HEK293 (cell line): ENCODE results near the gene GJB2.

Experiments
- CTCF ChIA-PET: fragments of 350-600 bp; formaldehyde crosslinking; extraction: SDS; loops from one replicate; lab custom pipeline; 2021; ENCODE audit warnings: antibody characterized with exemption; lab: Yijun Ruan, JAX
- POLR2A ChIA-PET: fragments of 300-600 bp; formaldehyde crosslinking; extraction: SDS; loops from one replicate; lab custom pipeline; 2020; ENCODE audit warnings: antibody characterized with exemption, inconsistent platforms; lab: Yijun Ruan, JAX
- H3K27ac ChIP-seq: fragments of 200-500 bp; sonication (Bioruptor generic); 2 replicates; pipeline ENCODE4 v1.5.1; 2014; ENCODE audit warnings: low read depth, low read length, control low read depth, inconsistent platforms; ENCODE audit errors: extremely low read depth
- H3K36me3 ChIP-seq, 2 experiments: fragments of 200-500 bp in 1 of 2; sonication (Bioruptor generic) in 1 of 2; 1 replicate in 1 of 2; 2 replicates in 1 of 2; pipeline ENCODE4 v1.5.1; 2014 to 2017; ENCODE audit warnings: inconsistent platforms in 2 of 2, low read length in 2 of 2; ENCODE audit not compliant: control insufficient read depth in 2 of 2, insufficient read depth in 1 of 2
- H3K4me1 ChIP-seq: fragments of 200-500 bp; sonication (Bioruptor generic); 2 replicates; pipeline ENCODE4 v1.5.1; 2014; ENCODE audit warnings: mild to moderate bottlenecking, low read length, inconsistent platforms; ENCODE audit not compliant: control insufficient read depth, insufficient read depth
- H3K4me3 ChIP-seq: 2 replicates; pipeline ENCODE4 v1.5.1; 2011; ENCODE audit warnings: low read depth, mild to moderate bottlenecking, control low read depth, low read length, moderate library complexity
- H3K9me3 ChIP-seq: fragments of 200-500 bp; sonication (Bioruptor generic); 2 replicates; pipeline ENCODE4 v1.5.1; 2014; ENCODE audit warnings: low read depth, low read length, inconsistent platforms; ENCODE audit not compliant: control insufficient read depth, insufficient read depth
- BCL11B ChIP-seq: fragments of 450-650 bp; formaldehyde crosslinking; IDR thresholded peaks from 2 replicates; pipeline ENCODE4 v1.5.1; 2016; ENCODE audit warnings: low read depth, missing biosample characterization, missing genetic modification characterization
- EGR2 ChIP-seq: fragments of 450-650 bp; formaldehyde crosslinking; IDR thresholded peaks from 2 replicates; pipeline ENCODE4 v1.5.1; 2016; ENCODE audit warnings: low read depth, missing biosample characterization, missing genetic modification characterization
- MYNN ChIP-seq: fragments of 450-650 bp; formaldehyde crosslinking; IDR thresholded peaks from 2 replicates; pipeline ENCODE4 v1.5.1; 2016; ENCODE audit warnings: missing biosample characterization, missing genetic modification characterization, borderline replicate concordance
- OSR2 ChIP-seq: fragments of 450-650 bp; formaldehyde crosslinking; IDR thresholded peaks from 2 replicates; pipeline ENCODE4 v1.5.1; 2016; ENCODE audit warnings: missing biosample characterization, missing genetic modification characterization
- OVOL3 ChIP-seq: fragments of 450-650 bp; formaldehyde crosslinking; IDR thresholded peaks from 2 replicates; pipeline ENCODE4 v1.5.1; 2016; ENCODE audit warnings: missing biosample characterization, missing genetic modification characterization
- SALL2 ChIP-seq: fragments of 450-650 bp; formaldehyde crosslinking; IDR thresholded peaks from 2 replicates; pipeline ENCODE4 v1.5.0; 2017; ENCODE audit warnings: missing biosample characterization, mild to moderate bottlenecking, missing genetic modification characterization, borderline replicate concordance
- TCF7L2 ChIP-seq: IDR thresholded peaks from 2 replicates; pipeline ENCODE4 v1.6.1; 2011; ENCODE audit warnings: low read depth, mild to moderate bottlenecking, inconsistent platforms, low read length, moderate library complexity, borderline replicate concordance
- ZBTB1 ChIP-seq: fragments of 450-650 bp; formaldehyde crosslinking; IDR thresholded peaks from 2 replicates; pipeline ENCODE4 v1.5.1; 2016; ENCODE audit warnings: missing biosample characterization, missing genetic modification characterization
- ZFHX2 ChIP-seq: fragments of 450-650 bp; formaldehyde crosslinking; conservative IDR thresholded peaks from 2 replicates; pipeline ENCODE4 v1.5.1; 2016; ENCODE audit warnings: missing biosample characterization, missing genetic modification characterization
- ZFP69B ChIP-seq: fragments of 450-650 bp; formaldehyde crosslinking; IDR thresholded peaks from 2 replicates; pipeline ENCODE4 v1.5.1; 2016; ENCODE audit warnings: missing biosample characterization, missing genetic modification characterization
- ZNF121 ChIP-seq: fragments of 450-650 bp; formaldehyde crosslinking; IDR thresholded peaks from 2 replicates; pipeline ENCODE4 v1.5.1; 2016; ENCODE audit warnings: missing biosample characterization, missing genetic modification characterization
- ZNF146 ChIP-seq: fragments of 450-650 bp; formaldehyde crosslinking; IDR thresholded peaks from 2 replicates; pipeline ENCODE4 v1.5.1; 2016; ENCODE audit warnings: missing biosample characterization, missing genetic modification characterization
- ZNF2 ChIP-seq: fragments of 450-650 bp; formaldehyde crosslinking; IDR thresholded peaks from 2 replicates; pipeline ENCODE4 v1.5.1; 2016; ENCODE audit warnings: missing biosample characterization, missing genetic modification characterization
- ZNF274 ChIP-seq, 2 experiments: fragments of 200-500 bp in 1 of 2; fragments of 450-650 bp in 1 of 2; sonication (Bioruptor generic) in 1 of 2; formaldehyde crosslinking in 1 of 2; IDR thresholded peaks; 2 replicates each; pipeline versions ENCODE4 v1.5.1 to v1.6.1; 2014 to 2016; ENCODE audit warnings: borderline replicate concordance in 1 of 2, inconsistent platforms in 1 of 2, low read length in 1 of 2, missing biosample characterization in 1 of 2, missing genetic modification characterization in 1 of 2
- ZNF366 ChIP-seq: fragments of 450-650 bp; formaldehyde crosslinking; conservative IDR thresholded peaks from 2 replicates; pipeline ENCODE4 v1.5.1; 2016; ENCODE audit warnings: missing biosample characterization, missing genetic modification characterization
- ZNF394 ChIP-seq: fragments of 450-650 bp; formaldehyde crosslinking; IDR thresholded peaks from 2 replicates; pipeline ENCODE4 v1.5.1; 2016; ENCODE audit warnings: missing biosample characterization, missing genetic modification characterization, mild to moderate bottlenecking, moderate library complexity, borderline replicate concordance
- ZNF433 ChIP-seq: fragments of 450-650 bp; formaldehyde crosslinking; IDR thresholded peaks from 2 replicates; pipeline ENCODE4 v1.5.1; 2016; ENCODE audit warnings: missing biosample characterization, missing genetic modification characterization, low read depth
- ZNF449 ChIP-seq: fragments of 450-650 bp; formaldehyde crosslinking; IDR thresholded peaks from 2 replicates; pipeline ENCODE4 v1.5.1; 2017; ENCODE audit warnings: missing biosample characterization, mild to moderate bottlenecking, missing genetic modification characterization, moderate library complexity
- ZNF513 ChIP-seq: fragments of 450-650 bp; IDR thresholded peaks from 2 replicates; pipeline ENCODE4 v1.5.1; 2018; ENCODE audit warnings: missing biosample characterization, missing genetic modification characterization
- ZNF549 ChIP-seq: fragments of 450-650 bp; IDR thresholded peaks from 2 replicates; pipeline ENCODE4 v1.5.1; 2018; ENCODE audit warnings: missing biosample characterization, missing genetic modification characterization, mild to moderate bottlenecking, inconsistent platforms, moderate library complexity
- ZNF561 ChIP-seq: fragments of 450-650 bp; IDR thresholded peaks from 2 replicates; pipeline ENCODE4 v1.5.1; 2018; ENCODE audit warnings: missing biosample characterization, missing genetic modification characterization, borderline replicate concordance
- ZNF791 ChIP-seq: fragments of 450-650 bp; formaldehyde crosslinking; IDR thresholded peaks from 2 replicates; pipeline ENCODE4 v1.5.1; 2016; ENCODE audit warnings: missing biosample characterization, missing genetic modification characterization

Gene GJB2

DNA sequence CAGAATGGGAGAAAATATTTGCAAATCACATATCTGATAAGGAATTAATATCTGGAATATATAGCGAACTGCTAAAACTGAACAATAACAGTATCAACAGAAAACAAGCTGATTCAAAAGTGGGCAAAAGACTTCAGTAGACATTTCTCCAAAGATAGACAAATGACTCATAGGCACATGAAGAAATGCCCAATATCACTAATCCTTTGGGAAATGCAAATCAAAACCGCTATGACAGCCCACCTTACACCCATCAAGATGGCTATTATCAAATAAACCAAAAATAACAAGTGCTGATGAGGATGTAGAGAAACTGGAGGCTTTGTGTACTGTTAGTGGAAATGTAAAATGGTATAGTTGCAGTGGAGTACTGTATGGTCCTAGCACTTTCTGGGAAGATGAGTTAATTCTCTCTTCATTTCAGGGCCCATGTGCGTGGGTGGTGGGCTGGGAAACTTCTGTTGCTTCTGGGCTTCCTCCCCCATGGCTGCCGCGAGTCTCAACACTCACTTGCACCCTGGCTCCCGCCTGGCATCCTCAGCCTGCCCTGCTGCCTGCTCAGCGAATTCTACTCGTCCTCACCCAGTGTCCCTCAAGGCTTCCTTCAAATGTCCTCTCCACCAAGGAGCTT is 19.5 kb downstream of the GJB2 start:
- ChIA-PET CTCF (interaction anchor here (1.0 kb wide), 1 partner anchor 10 kb away, joined by 3 read pairs; no protein-coding TSS in a partner anchor), POLR2A (interaction anchor here (0.6 kb wide), 1 partner anchor 329 kb away, joined by 3 read pairs; no protein-coding TSS in a partner anchor)
- Histone ChIP-seq H3K4me3 (no peak overlapping the region), H3K4me1 (peaks cover 8% of the 10 kb centered on the region; the same call in 1 of the 2 replicates), H3K36me3 (no peaks in the 10 kb centered on the region), H3K9me3 (no peaks in the 10 kb centered on the region), H3K27ac (no peak overlapping the region)
- TF ChIP-seq OVOL3 (tag by site-specific recombination): no peak
- TF ChIP-seq ZFHX2 (tag by site-specific recombination): peak; percentile 45; the same call in 1 of the 2 replicates
- TF ChIP-seq MYNN: no peak
- TF ChIP-seq BCL11B (tag by site-specific recombination): no peak
- no peak for TF ChIP-seq ZNF791 (tag by site-specific recombination)
- no peak for TF ChIP-seq ZFP69B
- 0 out of 2 replicates have a peak, but pooled peaks have one; percentile 12 for TF ChIP-seq EGR2 (tag by site-specific recombination)
- TF ChIP-seq ZNF2: no peak
- 0 out of 2 replicates have a peak, but pooled peaks have one; percentile 9 for TF ChIP-seq ZNF366 (tag by site-specific recombination)
- TF ChIP-seq SALL2 (tag by site-specific recombination): no peak
- TF ChIP-seq ZNF146 (tag by site-specific recombination): no peak
- no peak for TF ChIP-seq ZNF513 (tag by site-specific recombination)
- TF ChIP-seq ZNF121: no peak
- TF ChIP-seq ZNF561 (tag by site-specific recombination): no peak
- no peak for TF ChIP-seq ZNF449 (tag by site-specific recombination)
- no peak for TF ChIP-seq ZNF274 (IDR thresholded peaks at IDR 0.05; ENCODE audit: low read length)
- no peak for TF ChIP-seq ZNF274 (tag by site-specific recombination; IDR thresholded peaks at IDR 0.05; ENCODE audit: borderline replicate concordance)
- no peak for TF ChIP-seq ZNF433 (tag by site-specific recombination)
- TF ChIP-seq ZBTB1 (tag by site-specific recombination): no peak
- TF ChIP-seq ZNF394 (tag by site-specific recombination): 0 out of 2 replicates have a peak, but pooled peaks have one; percentile 19

DNA sequence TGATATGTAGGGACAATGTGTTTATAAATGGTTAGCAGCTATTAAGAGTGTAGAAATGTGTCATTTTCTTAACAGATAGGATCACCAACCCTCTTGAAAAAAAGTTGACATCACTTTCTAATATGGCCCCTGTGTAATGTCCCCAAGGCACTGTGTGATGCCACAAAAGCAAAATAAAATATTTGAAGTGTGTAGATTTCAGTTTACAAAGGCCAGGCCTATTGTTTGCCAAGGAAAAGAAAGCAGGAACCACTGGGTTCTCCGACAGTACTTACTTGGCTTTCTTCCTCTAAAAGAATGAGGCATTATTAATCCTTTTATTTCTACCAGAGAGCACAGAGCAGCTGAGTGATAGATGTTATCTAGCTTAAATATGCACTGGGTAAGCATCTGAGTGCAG is 21.4 kb downstream of the GJB2 start:
- ChIA-PET POLR2A (no interaction called here), CTCF (interaction anchor here (0.6 to 1.3 kb wide), 2 partner anchors 10 to 14 kb away, joined by 4 read pairs; no protein-coding TSS in a partner anchor)
- Histone ChIP-seq H3K9me3 (no peaks in the 10 kb centered on the region), H3K4me3 (no peak overlapping the region), H3K4me1 (peaks cover 8% of the 10 kb centered on the region; the same call in 1 of the 2 replicates), H3K36me3 (no peaks in the 10 kb centered on the region), H3K27ac (no peak overlapping the region)
- no peak for TF ChIP-seq TCF7L2
- no peak for TF ChIP-seq ZNF549 (tag by site-specific recombination)
- TF ChIP-seq OSR2 (tag by site-specific recombination): peak; percentile 31; the same call in 1 of the 2 replicates
